Mucosa of descending colon (tissue), 3 donors: ENCODE results near the gene PTDSS2. TPM values are rescaled to one million over a fixed set of nuclear protein-coding genes. Genes with fewer than 3 reads are reported as not detected.

Source experiments
- ATAC-seq: fragments of 200-7000 bp; cut with Tn5 transposase; one replicate; pipeline ENCODE4 v1.9.1; 2020; ENCODE audit warnings: mild to moderate bottlenecking, moderate library complexity
- DNase-seq, 3 donors: peaks; one replicate each; pipeline ENCODE4 v3.0.0-alpha.2; 2020
- H3K36me3 ChIP-seq: fragments of 200-600 bp; one replicate; pipeline ENCODE4 v1.8.0; 2021; ENCODE audit warnings: low read depth, mild to moderate bottlenecking
- H3K4me1 ChIP-seq: fragments of 200-600 bp; one replicate; pipeline ENCODE4 v1.8.0; 2021; ENCODE audit warnings: low read depth, mild to moderate bottlenecking
- H3K4me3 ChIP-seq: fragments of 200-600 bp; one replicate; pipeline ENCODE4 v1.8.0; 2021; ENCODE audit warnings: mild to moderate bottlenecking
- H3K9me3 ChIP-seq: fragments of 200-600 bp; one replicate; pipeline ENCODE4 v1.8.0; 2021; ENCODE audit warnings: mild to moderate bottlenecking
- CTCF ChIP-seq: fragments of 200-600 bp; IDR thresholded peaks from one replicate; pipeline ENCODE4 v1.8.0; 2022; ENCODE audit warnings: antibody characterized with exemption, mild to moderate bottlenecking
- intact Hi-C, 2 donors: fragments of 100-400 bp; cut with DNase I in 1 of 2; cut with micrococcal nuclease in 1 of 2; formaldehyde crosslinking; loops; one replicate each; pipeline versions ENCODE4 v1.11.0 to v1.11.1; 2022; cut with DNase I, micrococcal nuclease
- total RNA-seq, 3 donors: library from RNA; stranded (reverse); fragmentation: NEBNext Ultra II Directional in 2 of 3; extraction: Animal tissue kit (Norgen Biotek cat#: 25700) in 2 of 3; gene quantifications; one replicate each; pipeline versions ENCODE4 v1.2.1 to v1.2.4, GENCODE V29; 2021 to 2023
- donor health status: DM: no; HTN: no; CAD: no; lungs with moderate emphysema.
- donor health status: DM: no; HTN: no; CAD: no.
- donor health status: DM: no; HTN: yes; CAD: no.

PTDSS2 gene
- total RNA-seq, 3 donors from 2014 or later, result 19.2 to 34.8 (median 27.3) TPM

- DNase-seq, result peak; percentile 48 to 77 (median 63)
- no peaks in the 10 kb centered on the region for H3K9me3 ChIP-seq
- no peak overlapping the region for H3K4me3 ChIP-seq
- TF ChIP-seq CTCF, result no peak
- peaks cover 10% of the 10 kb centered on the region for H3K36me3 ChIP-seq
- ATAC-seq, result no peak
- H3K4me1 ChIP-seq, result peaks cover 35% of the 10 kb centered on the region
- intact Hi-C loops, result no loop called here
These were observed 53.3 kb downstream of the PTDSS2 start for GRCh38 chr11:503179-503981.

- peaks cover 35% of the 10 kb centered on the region for H3K4me1 ChIP-seq
- ATAC-seq (no peak), DNase-seq (peak in 2 of 3 donors; percentile 56 to 68)
- no peak for TF ChIP-seq CTCF
- intact Hi-C loops, result no loop called here
- no peak overlapping the region for H3K4me3 ChIP-seq
- no peaks in the 10 kb centered on the region for H3K9me3 ChIP-seq
- peaks cover 9% of the 10 kb centered on the region for H3K36me3 ChIP-seq
These were observed 54.2 kb downstream of the PTDSS2 start for GRCh38 chr11:504053-504993.

GRCh38 chr11:504994-505344 lies 54.9 kb downstream of the PTDSS2 start:
- intact Hi-C loops, result no loop called here
- Histone ChIP-seq H3K4me3 (no peak overlapping the region), H3K4me1 (peaks cover 35% of the 10 kb centered on the region), H3K9me3 (no peaks in the 10 kb centered on the region), H3K36me3 (peaks cover 7% of the 10 kb centered on the region)
- ATAC-seq (no peak), DNase-seq (no peak)
- TF ChIP-seq CTCF, result no peak

GRCh38 chr11:506238-506994 lies 56.3 kb downstream of the PTDSS2 start:
- Histone ChIP-seq H3K9me3 (no peaks in the 10 kb centered on the region), H3K36me3 (no peaks in the 10 kb centered on the region), H3K4me1 (peaks cover 35% of the 10 kb centered on the region), H3K4me3 (peak overlapping the region; percentile 67)
- intact Hi-C loops, result no loop called here
- ATAC-seq, result peak; percentile 89
- no peak for TF ChIP-seq CTCF
- peak; percentile 96 to 99 (median 99) for DNase-seq

- peak; percentile 99 to 100 (median 99) for DNase-seq
- peak; percentile 91 for ATAC-seq
- TF ChIP-seq CTCF, result no peak
- H3K4me1 ChIP-seq, result peaks cover 35% of the 10 kb centered on the region
- H3K4me3 ChIP-seq, result peak within 1 kb of the TSS; percentile 67
- intact Hi-C loops, result no loop called here
- H3K36me3 ChIP-seq, result no peaks in the 10 kb centered on the region
- no peaks in the 10 kb centered on the region for H3K9me3 ChIP-seq
These were observed 57.1 kb downstream of the PTDSS2 start, which contains the start of gene RNH1 for GRCh38 chr11:506995-507726. RNH1 (minus strand) TSS chr11:507242; CDS start chr11:502162, 5,080 bp downstream.
